HepG2 (cell line): ENCODE data around the gene TBC1D22A. TPM values are rescaled to one million over a fixed set of nuclear protein-coding genes. Genes with fewer than 3 reads are reported as not detected.

Source experiments
- ATAD3A ChIP-seq: sonication (generic); formaldehyde crosslinking; IDR thresholded peaks from 2 replicates; pipeline ENCODE4 v1.4.0; 2020; ENCODE audit warnings: missing genetic modification reagents
- ELF3 ChIP-seq: IDR thresholded peaks from 2 replicates; pipeline ENCODE4 v1.6.1; 2016; ENCODE audit warnings: missing genetic modification reagents, missing compliant biosample characterization
- HOXA3 ChIP-seq: sonication (generic); formaldehyde crosslinking; IDR thresholded peaks from 2 replicates; pipeline ENCODE4 v1.5.0; 2020; ENCODE audit warnings: missing genetic modification reagents
- RNF2 ChIP-seq: fragments of 450-650 bp; conservative IDR thresholded peaks from 2 replicates; pipeline ENCODE4 v1.6.1; 2016; ENCODE audit warnings: low read depth
- TAF1 ChIP-seq: sonication (generic); formaldehyde crosslinking; IDR thresholded peaks from 2 replicates; pipeline ENCODE4 v1.4.0; 2020; ENCODE audit warnings: missing genetic modification reagents
- ZKSCAN8 ChIP-seq: IDR thresholded peaks from 2 replicates; pipeline ENCODE4 v1.6.1; 2016; ENCODE audit warnings: borderline replicate concordance, missing genetic modification reagents, missing compliant biosample characterization
- ZNF484 ChIP-seq: sonication (generic); formaldehyde crosslinking; IDR thresholded peaks from 2 replicates; pipeline ENCODE4 v1.5.1; 2020; ENCODE audit warnings: mild to moderate bottlenecking, low read depth, missing genetic modification reagents, borderline replicate concordance
- ZNF530 ChIP-seq: sonication (generic); formaldehyde crosslinking; IDR thresholded peaks from 2 replicates; pipeline ENCODE4 v1.5.0; 2020; ENCODE audit warnings: low read depth, mild to moderate bottlenecking, missing genetic modification reagents
- ZNF570 ChIP-seq: sonication (generic); formaldehyde crosslinking; IDR thresholded peaks from 2 replicates; pipeline ENCODE4 v1.4.0; 2020; ENCODE audit warnings: mild to moderate bottlenecking, missing genetic modification reagents, borderline replicate concordance
- polyA plus RNA-seq, 8 experiments: library from polyadenylated mRNA; depleted of rRNA in 3 of 8; stranded (reverse) in 7 of 8; unstranded in 1 of 8; fragments of >200 nt; fragmentation: Illumina TruSeq in 4 of 8; extraction: Trizol in 4 of 8; gene quantifications; 2 replicates each; pipeline versions ENCODE4 v1.2.1 to v1.2.3, GENCODE V29; 2011 to 2016; ENCODE audit warnings: low read depth in 4 of 8, missing spikeins in 1 of 8, mixed read lengths in 1 of 8; ENCODE audit not compliant: insufficient read depth in 1 of 8
- total RNA-seq, 5 experiments: library from RNA; depleted of rRNA; stranded (reverse); fragments of >200 nt; fragmentation: Illumina TruSeq; extraction: Trizol; gene quantifications; 2 replicates each; pipeline ENCODE4 v1.2.3, GENCODE V29; 2016; ENCODE audit warnings: low read depth in 1 of 5
- TF ChIP-seq, protein P1 (sequence below): sonication (generic); formaldehyde crosslinking; IDR thresholded peaks from 2 replicates; pipeline ENCODE4 v1.8.1; 2023; ENCODE audit warnings: missing genetic modification reagents, mild to moderate bottlenecking, borderline replicate concordance
- TF ChIP-seq, protein P2 (sequence below): sonication (generic); formaldehyde crosslinking; IDR thresholded peaks from 2 replicates; pipeline ENCODE4 v1.5.1; 2020; ENCODE audit warnings: missing genetic modification reagents, mild to moderate bottlenecking, borderline replicate concordance
- TF ChIP-seq, protein P3 (sequence below): sonication (generic); formaldehyde crosslinking; IDR thresholded peaks from 2 replicates; pipeline ENCODE4 v1.4.0; 2020; ENCODE audit warnings: missing genetic modification reagents, borderline replicate concordance
- TF ChIP-seq, protein P4 (sequence below): sonication (generic); formaldehyde crosslinking; IDR thresholded peaks from 2 replicates; pipeline ENCODE4 v1.4.0; 2020; ENCODE audit warnings: missing genetic modification reagents
- TF ChIP-seq, protein P5 (sequence below): sonication (generic); formaldehyde crosslinking; IDR thresholded peaks from 2 replicates; pipeline ENCODE4 v1.8.1; 2022; ENCODE audit warnings: low read depth, mild to moderate bottlenecking, missing genetic modification reagents

Gene TBC1D22A
- total and polyA plus RNA-seq, 2 of the 13 experiments (the other 11 are each of a cell fraction or from before 2014, with no cell fraction given), result 17.3 to 18.0 TPM

DNA sequence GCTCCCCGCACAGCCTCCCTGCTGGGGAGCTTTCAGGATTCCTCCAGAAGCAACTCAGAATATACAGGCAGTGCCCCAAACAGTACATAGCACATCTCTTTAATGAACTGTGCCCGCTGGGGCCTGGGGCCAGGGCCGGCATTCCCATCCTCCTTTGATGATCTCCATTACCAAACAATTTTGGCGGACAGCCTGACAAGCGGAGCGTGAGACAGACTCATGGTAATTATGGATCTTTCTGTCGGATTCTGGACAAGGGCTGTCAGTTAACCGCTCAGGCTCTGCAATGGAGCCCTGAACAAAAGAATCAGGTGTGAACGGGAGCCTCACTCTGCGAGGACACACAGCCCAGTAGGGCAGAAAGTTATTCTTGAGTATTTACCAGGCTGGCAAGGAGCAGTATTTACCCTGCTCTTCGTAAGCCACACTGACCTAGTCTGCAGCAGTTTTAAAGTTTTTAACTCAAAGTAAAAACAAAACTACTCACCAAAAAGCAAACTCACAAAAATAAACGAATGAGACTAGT is 174.0 kb downstream of the TBC1D22A start (continued):
- TF ChIP-seq ATAD3A (CRISPR knock-in tag), result no peak
- TF ChIP-seq, protein P1, sequence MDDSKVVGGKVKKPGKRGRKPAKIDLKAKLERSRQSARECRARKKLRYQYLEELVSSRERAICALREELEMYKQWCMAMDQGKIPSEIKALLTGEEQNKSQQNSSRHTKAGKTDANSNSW (CRISPR knock-in tag), result no peak
- TF ChIP-seq ZNF570 (CRISPR knock-in tag), result no peak
- no peak for TF ChIP-seq RNF2
- TF ChIP-seq, protein P2, sequence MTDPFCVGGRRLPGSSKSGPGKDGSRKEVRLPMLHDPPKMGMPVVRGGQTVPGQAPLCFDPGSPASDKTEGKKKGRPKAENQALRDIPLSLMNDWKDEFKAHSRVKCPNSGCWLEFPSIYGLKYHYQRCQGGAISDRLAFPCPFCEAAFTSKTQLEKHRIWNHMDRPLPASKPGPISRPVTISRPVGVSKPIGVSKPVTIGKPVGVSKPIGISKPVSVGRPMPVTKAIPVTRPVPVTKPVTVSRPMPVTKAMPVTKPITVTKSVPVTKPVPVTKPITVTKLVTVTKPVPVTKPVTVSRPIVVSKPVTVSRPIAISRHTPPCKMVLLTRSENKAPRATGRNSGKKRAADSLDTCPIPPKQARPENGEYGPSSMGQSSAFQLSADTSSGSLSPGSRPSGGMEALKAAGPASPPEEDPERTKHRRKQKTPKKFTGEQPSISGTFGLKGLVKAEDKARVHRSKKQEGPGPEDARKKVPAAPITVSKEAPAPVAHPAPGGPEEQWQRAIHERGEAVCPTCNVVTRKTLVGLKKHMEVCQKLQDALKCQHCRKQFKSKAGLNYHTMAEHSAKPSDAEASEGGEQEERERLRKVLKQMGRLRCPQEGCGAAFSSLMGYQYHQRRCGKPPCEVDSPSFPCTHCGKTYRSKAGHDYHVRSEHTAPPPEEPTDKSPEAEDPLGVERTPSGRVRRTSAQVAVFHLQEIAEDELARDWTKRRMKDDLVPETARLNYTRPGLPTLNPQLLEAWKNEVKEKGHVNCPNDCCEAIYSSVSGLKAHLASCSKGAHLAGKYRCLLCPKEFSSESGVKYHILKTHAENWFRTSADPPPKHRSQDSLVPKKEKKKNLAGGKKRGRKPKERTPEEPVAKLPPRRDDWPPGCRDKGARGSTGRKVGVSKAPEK (CRISPR knock-in tag), result no peak
- no peak for TF ChIP-seq HOXA3 (CRISPR knock-in tag)
- TF ChIP-seq, protein P3, sequence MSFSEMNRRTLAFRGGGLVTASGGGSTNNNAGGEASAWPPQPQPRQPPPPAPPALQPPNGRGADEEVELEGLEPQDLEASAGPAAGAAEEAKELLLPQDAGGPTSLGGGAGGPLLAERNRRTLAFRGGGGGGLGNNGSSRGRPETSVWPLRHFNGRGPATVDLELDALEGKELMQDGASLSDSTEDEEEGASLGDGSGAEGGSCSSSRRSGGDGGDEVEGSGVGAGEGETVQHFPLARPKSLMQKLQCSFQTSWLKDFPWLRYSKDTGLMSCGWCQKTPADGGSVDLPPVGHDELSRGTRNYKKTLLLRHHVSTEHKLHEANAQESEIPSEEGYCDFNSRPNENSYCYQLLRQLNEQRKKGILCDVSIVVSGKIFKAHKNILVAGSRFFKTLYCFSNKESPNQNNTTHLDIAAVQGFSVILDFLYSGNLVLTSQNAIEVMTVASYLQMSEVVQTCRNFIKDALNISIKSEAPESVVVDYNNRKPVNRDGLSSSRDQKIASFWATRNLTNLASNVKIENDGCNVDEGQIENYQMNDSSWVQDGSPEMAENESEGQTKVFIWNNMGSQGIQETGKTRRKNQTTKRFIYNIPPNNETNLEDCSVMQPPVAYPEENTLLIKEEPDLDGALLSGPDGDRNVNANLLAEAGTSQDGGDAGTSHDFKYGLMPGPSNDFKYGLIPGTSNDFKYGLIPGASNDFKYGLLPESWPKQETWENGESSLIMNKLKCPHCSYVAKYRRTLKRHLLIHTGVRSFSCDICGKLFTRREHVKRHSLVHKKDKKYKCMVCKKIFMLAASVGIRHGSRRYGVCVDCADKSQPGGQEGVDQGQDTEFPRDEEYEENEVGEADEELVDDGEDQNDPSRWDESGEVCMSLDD (CRISPR knock-in tag), result no peak
- TF ChIP-seq, protein P4, sequence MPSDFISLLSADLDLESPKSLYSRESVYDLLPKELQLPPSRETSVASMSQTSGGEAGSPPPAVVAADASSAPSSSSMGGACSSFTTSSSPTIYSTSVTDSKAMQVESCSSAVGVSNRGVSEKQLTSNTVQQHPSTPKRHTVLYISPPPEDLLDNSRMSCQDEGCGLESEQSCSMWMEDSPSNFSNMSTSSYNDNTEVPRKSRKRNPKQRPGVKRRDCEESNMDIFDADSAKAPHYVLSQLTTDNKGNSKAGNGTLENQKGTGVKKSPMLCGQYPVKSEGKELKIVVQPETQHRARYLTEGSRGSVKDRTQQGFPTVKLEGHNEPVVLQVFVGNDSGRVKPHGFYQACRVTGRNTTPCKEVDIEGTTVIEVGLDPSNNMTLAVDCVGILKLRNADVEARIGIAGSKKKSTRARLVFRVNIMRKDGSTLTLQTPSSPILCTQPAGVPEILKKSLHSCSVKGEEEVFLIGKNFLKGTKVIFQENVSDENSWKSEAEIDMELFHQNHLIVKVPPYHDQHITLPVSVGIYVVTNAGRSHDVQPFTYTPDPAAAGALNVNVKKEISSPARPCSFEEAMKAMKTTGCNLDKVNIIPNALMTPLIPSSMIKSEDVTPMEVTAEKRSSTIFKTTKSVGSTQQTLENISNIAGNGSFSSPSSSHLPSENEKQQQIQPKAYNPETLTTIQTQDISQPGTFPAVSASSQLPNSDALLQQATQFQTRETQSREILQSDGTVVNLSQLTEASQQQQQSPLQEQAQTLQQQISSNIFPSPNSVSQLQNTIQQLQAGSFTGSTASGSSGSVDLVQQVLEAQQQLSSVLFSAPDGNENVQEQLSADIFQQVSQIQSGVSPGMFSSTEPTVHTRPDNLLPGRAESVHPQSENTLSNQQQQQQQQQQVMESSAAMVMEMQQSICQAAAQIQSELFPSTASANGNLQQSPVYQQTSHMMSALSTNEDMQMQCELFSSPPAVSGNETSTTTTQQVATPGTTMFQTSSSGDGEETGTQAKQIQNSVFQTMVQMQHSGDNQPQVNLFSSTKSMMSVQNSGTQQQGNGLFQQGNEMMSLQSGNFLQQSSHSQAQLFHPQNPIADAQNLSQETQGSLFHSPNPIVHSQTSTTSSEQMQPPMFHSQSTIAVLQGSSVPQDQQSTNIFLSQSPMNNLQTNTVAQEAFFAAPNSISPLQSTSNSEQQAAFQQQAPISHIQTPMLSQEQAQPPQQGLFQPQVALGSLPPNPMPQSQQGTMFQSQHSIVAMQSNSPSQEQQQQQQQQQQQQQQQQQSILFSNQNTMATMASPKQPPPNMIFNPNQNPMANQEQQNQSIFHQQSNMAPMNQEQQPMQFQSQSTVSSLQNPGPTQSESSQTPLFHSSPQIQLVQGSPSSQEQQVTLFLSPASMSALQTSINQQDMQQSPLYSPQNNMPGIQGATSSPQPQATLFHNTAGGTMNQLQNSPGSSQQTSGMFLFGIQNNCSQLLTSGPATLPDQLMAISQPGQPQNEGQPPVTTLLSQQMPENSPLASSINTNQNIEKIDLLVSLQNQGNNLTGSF (CRISPR knock-in tag), result peak; percentile 3; the same call in 1 of the 2 replicates
- TF ChIP-seq, protein P5, sequence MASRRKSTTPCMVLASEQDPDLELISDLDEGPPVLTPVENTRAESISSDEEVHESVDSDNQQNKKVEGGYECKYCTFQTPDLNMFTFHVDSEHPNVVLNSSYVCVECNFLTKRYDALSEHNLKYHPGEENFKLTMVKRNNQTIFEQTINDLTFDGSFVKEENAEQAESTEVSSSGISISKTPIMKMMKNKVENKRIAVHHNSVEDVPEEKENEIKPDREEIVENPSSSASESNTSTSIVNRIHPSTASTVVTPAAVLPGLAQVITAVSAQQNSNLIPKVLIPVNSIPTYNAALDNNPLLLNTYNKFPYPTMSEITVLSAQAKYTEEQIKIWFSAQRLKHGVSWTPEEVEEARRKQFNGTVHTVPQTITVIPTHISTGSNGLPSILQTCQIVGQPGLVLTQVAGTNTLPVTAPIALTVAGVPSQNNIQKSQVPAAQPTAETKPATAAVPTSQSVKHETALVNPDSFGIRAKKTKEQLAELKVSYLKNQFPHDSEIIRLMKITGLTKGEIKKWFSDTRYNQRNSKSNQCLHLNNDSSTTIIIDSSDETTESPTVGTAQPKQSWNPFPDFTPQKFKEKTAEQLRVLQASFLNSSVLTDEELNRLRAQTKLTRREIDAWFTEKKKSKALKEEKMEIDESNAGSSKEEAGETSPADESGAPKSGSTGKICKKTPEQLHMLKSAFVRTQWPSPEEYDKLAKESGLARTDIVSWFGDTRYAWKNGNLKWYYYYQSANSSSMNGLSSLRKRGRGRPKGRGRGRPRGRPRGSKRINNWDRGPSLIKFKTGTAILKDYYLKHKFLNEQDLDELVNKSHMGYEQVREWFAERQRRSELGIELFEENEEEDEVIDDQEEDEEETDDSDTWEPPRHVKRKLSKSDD (CRISPR knock-in tag), result 0 out of 2 replicates have a peak, but pooled peaks have one; percentile 39
- 0 out of 2 replicates have a peak, but pooled peaks have one; percentile 5 for TF ChIP-seq ELF3 (CRISPR knock-in tag)
- no peak for TF ChIP-seq ZNF484 (CRISPR knock-in tag)
- TF ChIP-seq ZKSCAN8 (CRISPR knock-in tag), result no peak
- TF ChIP-seq TAF1 (CRISPR knock-in tag), result 0 out of 2 replicates have a peak, but pooled peaks have one; percentile 15
- TF ChIP-seq ZNF530, result no peak
